Measurements from ENCODE around the gene PIGS. TPM values are rescaled to one million over a fixed set of nuclear protein-coding genes. Genes with fewer than 3 reads are reported as not detected.

The PIGS gene
- total and polyA plus RNA-seq, 2 donors (not counting 3 experiments of a cell fraction or from before 2014, with no cell fraction given): 71.3 to 110 TPM

DNA sequence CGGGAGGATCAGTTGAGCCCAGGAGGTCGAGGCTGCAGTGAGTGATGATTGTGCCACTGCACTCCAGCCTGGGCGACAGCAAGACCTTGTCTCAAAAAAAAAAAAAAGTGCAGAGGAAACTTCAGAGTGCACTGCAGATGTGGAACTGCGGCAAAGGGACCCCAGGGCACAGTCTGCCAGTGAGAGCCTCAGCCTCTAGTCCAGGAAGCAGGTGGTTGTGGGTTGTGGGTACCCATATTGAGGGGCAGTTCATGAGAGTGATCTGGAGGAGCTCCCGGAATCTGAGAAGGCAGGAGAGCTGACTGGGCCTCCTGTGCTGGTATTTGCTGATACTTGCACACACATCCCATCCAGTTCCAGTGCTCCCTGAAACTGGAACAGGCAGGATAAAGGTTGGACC lies 52.1 kb downstream of the PIGS start:
- no TSS peak for BruUV-seq (replicated peaks)
- H3K27me3 ChIP-seq (ENCODE audit: control insufficient read depth in 2 of 2, insufficient read depth in 2 of 2, low read length in 2 of 2): no peaks in the 10 kb centered on the region
- DNase-seq (ENCODE audit: low read depth, low spot score) (no peak), FAIRE-seq (no peak)
- H3K9ac ChIP-seq (replicated peaks; ENCODE audit: extremely low read depth, insufficient read depth, low read length): no peak overlapping the region
- no peak overlapping the region for H3K27ac ChIP-seq (ENCODE audit: insufficient read depth, low read depth, low read length)
- H4K20me1 ChIP-seq (replicated peaks; ENCODE audit: control insufficient read depth, extremely low read depth, insufficient read depth, low read length): no peaks in the 10 kb centered on the region
- ChIA-PET CTCF (interaction anchor here (1.0 kb wide), 1 partner anchor 27 kb away, joined by 3 read pairs; no protein-coding TSS in a partner anchor), POLR2A (no interaction called here)
- no peaks in the 10 kb centered on the region for H3K9me3 ChIP-seq (replicated peaks; ENCODE audit: control insufficient read depth, insufficient read depth, low read length)
- no peaks in the 10 kb centered on the region for H3K79me2 ChIP-seq (ENCODE audit: control insufficient read depth, insufficient read depth, low read length)
- no peak overlapping the region for H2AFZ ChIP-seq (ENCODE audit: low read depth, low read length)
- no peak overlapping the region for H3K4me2 ChIP-seq (ENCODE audit: insufficient read depth, low read length)
- H3K36me3 ChIP-seq (ENCODE audit: control insufficient read depth in 2 of 2, extremely low read depth in 1 of 2, insufficient read depth in 2 of 2, low read length in 2 of 2): no peaks in the 10 kb centered on the region
- H3K4me1 ChIP-seq (ENCODE audit: control insufficient read depth, extremely low read depth, insufficient read depth, low read length): no peaks in the 10 kb centered on the region
- dilution Hi-C loops (cut with MboI; ENCODE audit: extremely low pct_ligation_motif_present, low sequenced_read_pairs): no loop called here
- TF ChIP-seq MYC (IDR thresholded peaks at IDR 0.05; ENCODE audit: low read depth, low read length) (no peak), EZH2 (IDR thresholded peaks at IDR 0.05; ENCODE audit: borderline replicate concordance, low read depth, low read length, severe bottlenecking) (no peak), CTCF (IDR thresholded peaks at IDR 0.05; ENCODE audit: extremely low read depth in 1 of 2, insufficient read depth in 1 of 2, low read depth in 1 of 2, low read length in 2 of 2) (no peak), POLR2AphosphoS5 (IDR thresholded peaks at IDR 0.05; ENCODE audit: insufficient read depth, low read depth, low read length) (no peak)
- intact Hi-C loops (cut with micrococcal nuclease): no loop called here
- H3K4me3 ChIP-seq (replicated peaks in 1 of 3; ENCODE audit: insufficient read depth in 1 of 3, low read depth in 1 of 3, low read length in 3 of 3): no peak overlapping the region
- H3K9me1 ChIP-seq (replicated peaks; ENCODE audit: control insufficient read depth, extremely low read depth, insufficient read depth, low read length): no peaks in the 10 kb centered on the region

DNA sequence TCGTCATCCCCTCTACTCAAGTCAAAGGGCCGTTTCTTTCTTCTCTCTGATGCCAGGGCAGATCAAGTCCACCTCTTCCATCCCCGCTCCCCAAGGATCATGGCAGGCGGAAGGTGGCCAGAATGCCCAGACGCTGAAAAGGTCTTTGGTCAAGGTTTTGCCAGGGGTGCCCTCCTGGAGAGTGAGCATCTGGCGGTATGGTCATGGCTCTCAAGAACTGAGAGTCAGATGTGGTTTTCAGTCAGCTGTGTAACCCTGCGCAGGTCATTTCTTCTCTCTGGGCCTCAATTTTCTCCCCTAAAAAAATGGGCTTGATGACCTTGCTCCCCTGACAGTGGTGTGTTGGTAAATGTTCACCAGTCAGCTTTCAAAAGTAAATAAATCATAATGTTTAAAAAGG lies 52.7 kb downstream of the PIGS start:
- POLR2A ChIA-PET: no interaction called here
- no peak for TF ChIP-seq FOS (IDR thresholded peaks at IDR 0.05; ENCODE audit: borderline replicate concordance, insufficient read depth, low read length)
- no TSS peak for BruUV-seq (replicated peaks)

More for the DNA sequence above, 52.7 kb downstream of the PIGS start:
- H3K9ac ChIP-seq (replicated peaks; ENCODE audit: extremely low read depth, insufficient read depth, low read length): no peak overlapping the region
- no peak overlapping the region for H3K4me2 ChIP-seq (ENCODE audit: insufficient read depth, low read length)
- no peak for FAIRE-seq
- no peak overlapping the region for H2AFZ ChIP-seq (ENCODE audit: low read depth, low read length)
- no peaks in the 10 kb centered on the region for H3K4me1 ChIP-seq (ENCODE audit: control insufficient read depth, extremely low read depth, insufficient read depth, low read length)
- H3K9me1 ChIP-seq (replicated peaks; ENCODE audit: control insufficient read depth, extremely low read depth, insufficient read depth, low read length): no peaks in the 10 kb centered on the region
- no peak overlapping the region for H3K4me3 ChIP-seq (replicated peaks in 1 of 3; ENCODE audit: insufficient read depth in 1 of 3, low read depth in 1 of 3, low read length in 3 of 3)
- CTCF ChIA-PET: no interaction called here
- DNase-seq (ENCODE audit: low read depth, low spot score): no peak
- no peaks in the 10 kb centered on the region for H4K20me1 ChIP-seq (replicated peaks; ENCODE audit: control insufficient read depth, extremely low read depth, insufficient read depth, low read length)
- H3K36me3 ChIP-seq (ENCODE audit: control insufficient read depth in 2 of 2, extremely low read depth in 1 of 2, insufficient read depth in 2 of 2, low read length in 2 of 2): no peaks in the 10 kb centered on the region
- H3K79me2 ChIP-seq (ENCODE audit: control insufficient read depth, insufficient read depth, low read length): no peaks in the 10 kb centered on the region
- intact Hi-C loops (cut with micrococcal nuclease): no loop called here
- dilution Hi-C loops (cut with MboI; ENCODE audit: extremely low pct_ligation_motif_present, low sequenced_read_pairs): no loop called here
- no peak overlapping the region for H3K27ac ChIP-seq (ENCODE audit: insufficient read depth, low read depth, low read length)
- peaks cover 0 to 3% of the 10 kb centered on the region in 2 experiments for H3K27me3 ChIP-seq (ENCODE audit: control insufficient read depth in 2 of 2, insufficient read depth in 2 of 2, low read length in 2 of 2)
- no peaks in the 10 kb centered on the region for H3K9me3 ChIP-seq (replicated peaks; ENCODE audit: control insufficient read depth, insufficient read depth, low read length)

Measured in endothelial cell of umbilical vein (primary cell).